ENCODE results near the gene SCAF8. TPM values are rescaled to one million over a fixed set of nuclear protein-coding genes. Genes with fewer than 3 reads are reported as not detected.
A peak's percentile ranks its signal among the peaks of the same experiment; 100 is the strongest.

SCAF8 gene, protein sequence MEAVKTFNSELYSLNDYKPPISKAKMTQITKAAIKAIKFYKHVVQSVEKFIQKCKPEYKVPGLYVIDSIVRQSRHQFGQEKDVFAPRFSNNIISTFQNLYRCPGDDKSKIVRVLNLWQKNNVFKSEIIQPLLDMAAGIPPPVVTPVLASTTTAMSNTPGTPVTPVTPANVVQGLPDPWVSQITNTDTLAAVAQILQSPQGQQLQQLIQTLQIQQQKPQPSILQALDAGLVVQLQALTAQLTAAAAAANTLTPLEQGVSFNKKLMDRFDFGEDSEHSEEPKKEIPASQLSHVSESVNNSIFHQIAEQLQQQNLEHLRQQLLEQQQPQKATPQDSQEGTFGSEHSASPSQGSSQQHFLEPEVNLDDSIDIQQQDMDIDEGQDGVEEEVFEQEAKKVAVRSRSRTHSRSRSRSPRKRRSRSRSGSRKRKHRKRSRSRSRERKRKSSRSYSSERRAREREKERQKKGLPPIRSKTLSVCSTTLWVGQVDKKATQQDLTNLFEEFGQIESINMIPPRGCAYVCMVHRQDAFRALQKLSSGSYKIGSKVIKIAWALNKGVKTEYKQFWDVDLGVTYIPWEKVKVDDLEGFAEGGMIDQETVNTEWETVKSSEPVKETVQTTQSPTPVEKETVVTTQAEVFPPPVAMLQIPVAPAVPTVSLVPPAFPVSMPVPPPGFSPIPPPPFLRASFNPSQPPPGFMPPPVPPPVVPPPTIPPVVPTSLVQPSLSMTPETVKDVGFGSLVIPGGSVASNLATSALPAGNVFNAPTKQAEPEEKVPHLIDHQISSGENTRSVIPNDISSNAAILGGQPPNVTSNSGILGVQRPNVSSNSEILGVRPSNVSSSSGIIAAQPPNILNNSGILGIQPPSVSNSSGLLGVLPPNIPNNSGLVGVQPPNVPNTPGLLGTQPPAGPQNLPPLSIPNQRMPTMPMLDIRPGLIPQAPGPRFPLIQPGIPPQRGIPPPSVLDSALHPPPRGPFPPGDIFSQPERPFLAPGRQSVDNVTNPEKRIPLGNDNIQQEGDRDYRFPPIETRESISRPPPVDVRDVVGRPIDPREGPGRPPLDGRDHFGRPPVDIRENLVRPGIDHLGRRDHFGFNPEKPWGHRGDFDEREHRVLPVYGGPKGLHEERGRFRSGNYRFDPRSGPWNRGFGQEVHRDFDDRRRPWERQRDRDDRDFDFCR (N-terminal part only)
- 17.6 and 22.3 TPM in 2 replicates for total RNA-seq

DNA sequence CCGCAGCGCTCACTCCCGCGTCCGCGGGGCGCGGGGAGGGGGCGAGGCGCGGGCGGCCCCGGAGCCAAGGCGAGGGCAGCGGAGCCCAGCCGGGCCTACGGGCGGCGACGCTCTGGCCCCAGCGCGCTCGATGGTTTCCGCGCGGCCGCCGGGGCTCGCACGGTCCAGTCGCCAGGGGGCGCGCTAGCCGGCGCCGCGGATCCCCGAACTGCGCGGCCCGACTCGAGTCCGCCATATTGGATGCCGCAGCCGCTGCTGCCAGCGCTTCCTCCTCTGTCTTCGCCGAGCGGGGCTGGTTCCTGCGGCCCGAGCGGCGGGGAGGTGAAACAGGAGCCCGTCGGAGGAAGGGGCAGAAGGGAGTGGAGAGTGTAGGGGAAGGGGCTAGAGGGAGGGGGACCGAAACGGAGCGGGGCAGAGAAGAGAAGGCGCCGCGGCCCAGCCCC is at the start of gene SCAF8:
SCAF8 (plus strand) TSS at position 234 of the 443 bp plus-strand sequence. CDS start 485 bp downstream, outside the sequence.
- DNase-seq (ENCODE audit: low read depth): peak; percentile 50
- H3K27me3 ChIP-seq (ENCODE audit: control insufficient read depth, insufficient read depth, low read length): no peaks in the 10 kb centered on the region
- H3K36me3 ChIP-seq (ENCODE audit: control insufficient read depth, insufficient read depth, low read length): peaks cover 3% of the 10 kb centered on the region
- H3K4me3 ChIP-seq (ENCODE audit: low read depth, low read length): peak within 1 kb of the TSS; percentile 89
- TF ChIP-seq, protein P1, sequence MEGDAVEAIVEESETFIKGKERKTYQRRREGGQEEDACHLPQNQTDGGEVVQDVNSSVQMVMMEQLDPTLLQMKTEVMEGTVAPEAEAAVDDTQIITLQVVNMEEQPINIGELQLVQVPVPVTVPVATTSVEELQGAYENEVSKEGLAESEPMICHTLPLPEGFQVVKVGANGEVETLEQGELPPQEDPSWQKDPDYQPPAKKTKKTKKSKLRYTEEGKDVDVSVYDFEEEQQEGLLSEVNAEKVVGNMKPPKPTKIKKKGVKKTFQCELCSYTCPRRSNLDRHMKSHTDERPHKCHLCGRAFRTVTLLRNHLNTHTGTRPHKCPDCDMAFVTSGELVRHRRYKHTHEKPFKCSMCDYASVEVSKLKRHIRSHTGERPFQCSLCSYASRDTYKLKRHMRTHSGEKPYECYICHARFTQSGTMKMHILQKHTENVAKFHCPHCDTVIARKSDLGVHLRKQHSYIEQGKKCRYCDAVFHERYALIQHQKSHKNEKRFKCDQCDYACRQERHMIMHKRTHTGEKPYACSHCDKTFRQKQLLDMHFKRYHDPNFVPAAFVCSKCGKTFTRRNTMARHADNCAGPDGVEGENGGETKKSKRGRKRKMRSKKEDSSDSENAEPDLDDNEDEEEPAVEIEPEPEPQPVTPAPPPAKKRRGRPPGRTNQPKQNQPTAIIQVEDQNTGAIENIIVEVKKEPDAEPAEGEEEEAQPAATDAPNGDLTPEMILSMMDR (IDR thresholded peaks at IDR 0.05; ENCODE audit: insufficient read depth, low read length, severe bottlenecking): peak; percentile 76
- FAIRE-seq: no peak

DNA sequence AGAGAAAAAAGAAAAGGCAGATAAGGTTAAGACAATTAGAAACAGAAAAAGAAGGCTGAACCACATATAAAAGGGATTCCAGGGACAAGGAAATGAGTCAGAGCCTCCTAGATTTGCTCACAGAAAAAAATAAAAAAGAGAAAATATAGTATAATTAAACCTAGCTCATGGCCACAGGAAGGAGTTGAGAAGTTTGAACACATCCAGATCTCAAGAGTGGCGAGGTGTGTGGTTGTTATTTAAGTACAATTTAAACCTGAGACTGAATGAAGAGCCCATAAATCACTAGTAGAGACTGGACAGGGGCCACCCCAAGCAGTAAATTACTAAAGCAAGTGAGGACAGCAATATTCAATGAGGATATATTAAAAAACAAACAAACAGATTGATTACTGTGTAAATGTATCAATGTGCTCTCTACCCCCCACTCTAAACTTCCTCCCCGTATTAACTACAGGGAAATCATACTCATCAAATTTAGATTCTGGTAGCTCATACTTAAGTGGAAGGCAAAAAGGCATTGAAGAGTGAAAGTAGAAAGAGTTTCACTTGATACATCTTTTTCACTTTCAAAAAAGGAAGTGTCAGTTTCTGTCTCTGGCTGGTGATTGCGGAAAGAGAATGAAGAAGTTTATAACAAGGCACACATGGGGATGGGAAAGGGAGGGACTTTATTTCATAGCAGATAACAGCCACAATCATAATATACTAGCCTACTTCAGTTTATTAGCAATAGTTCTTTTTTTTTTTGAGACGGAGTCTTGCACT is 49.3 kb upstream of the SCAF8 start:
- Histone ChIP-seq H3K4me3 (ENCODE audit: low read depth, low read length) (no peak overlapping the region), H3K36me3 (ENCODE audit: control insufficient read depth, insufficient read depth, low read length) (no peaks in the 10 kb centered on the region), H3K27me3 (ENCODE audit: control insufficient read depth, insufficient read depth, low read length) (no peaks in the 10 kb centered on the region)
- no peak for FAIRE-seq
- TF ChIP-seq, protein P1 (IDR thresholded peaks at IDR 0.05; ENCODE audit: insufficient read depth, low read length, severe bottlenecking): no peak
- peak; percentile 44 for DNase-seq (ENCODE audit: low read depth)

DNA sequence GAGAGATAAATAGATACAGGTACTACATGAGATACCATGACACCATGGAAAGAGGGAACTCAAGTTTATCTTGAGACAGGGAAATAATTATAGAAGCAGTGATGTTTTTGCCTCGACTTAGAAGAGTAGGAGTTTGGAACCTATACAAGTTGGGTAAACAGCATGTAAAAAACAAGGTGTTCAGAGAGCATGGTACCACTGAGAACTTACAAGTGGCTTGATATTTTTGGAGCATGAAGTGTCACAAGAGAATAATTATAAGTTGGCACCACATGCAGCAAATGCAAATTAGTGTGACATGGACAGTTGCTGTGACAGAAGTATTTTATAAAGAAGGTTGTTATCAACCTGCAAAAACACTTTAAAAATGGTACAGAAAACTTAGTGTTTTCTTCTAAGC is 47.1 kb upstream of the SCAF8 start:
- TF ChIP-seq, protein P1 (IDR thresholded peaks at IDR 0.05; ENCODE audit: insufficient read depth, low read length, severe bottlenecking): no peak
- FAIRE-seq: no peak
- Histone ChIP-seq H3K4me3 (ENCODE audit: low read depth, low read length) (no peak overlapping the region), H3K27me3 (ENCODE audit: control insufficient read depth, insufficient read depth, low read length) (no peaks in the 10 kb centered on the region), H3K36me3 (ENCODE audit: control insufficient read depth, insufficient read depth, low read length) (no peaks in the 10 kb centered on the region)
- DNase-seq (ENCODE audit: low read depth): no peak

DNA sequence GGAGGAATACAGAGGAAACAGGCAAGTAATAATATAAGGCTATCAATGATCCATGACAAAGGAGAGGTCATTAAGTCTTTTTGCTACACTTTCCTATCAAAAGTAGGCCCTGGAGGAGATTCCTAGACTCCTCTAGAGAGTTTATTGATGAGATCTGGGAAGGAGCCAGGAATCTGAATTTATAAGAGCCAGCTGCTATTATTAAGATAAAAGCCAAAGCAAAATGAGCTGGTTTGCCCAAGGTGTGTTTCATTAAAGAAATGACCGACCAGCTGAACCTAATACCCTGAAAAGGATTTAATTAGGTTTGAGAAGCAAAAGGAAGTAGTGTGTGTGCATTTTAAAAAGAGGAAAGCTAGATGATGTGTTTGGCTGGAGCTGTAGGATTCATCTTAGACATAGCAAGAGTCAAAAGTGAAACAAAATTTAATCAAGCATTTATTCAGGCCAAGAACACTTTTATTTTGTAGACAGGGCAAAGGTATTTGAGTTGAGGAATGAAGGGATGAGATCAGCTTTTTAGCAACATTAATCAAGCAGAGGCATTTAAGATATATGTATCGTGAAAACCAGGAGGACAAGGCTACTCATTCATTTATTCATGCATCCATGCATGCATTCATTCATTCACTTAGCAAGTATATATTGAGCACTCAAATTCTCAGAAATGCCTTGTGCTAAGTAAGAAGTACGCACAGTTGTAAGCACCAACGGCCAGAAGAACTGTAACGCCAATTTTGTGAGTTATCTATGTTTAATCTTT is 43.5 kb upstream of the SCAF8 start:
- no peaks in the 10 kb centered on the region for H3K36me3 ChIP-seq (ENCODE audit: control insufficient read depth, insufficient read depth, low read length)
- DNase-seq (ENCODE audit: low read depth): no peak
- no peak overlapping the region for H3K4me3 ChIP-seq (ENCODE audit: low read depth, low read length)
- no peaks in the 10 kb centered on the region for H3K27me3 ChIP-seq (ENCODE audit: control insufficient read depth, insufficient read depth, low read length)
- no peak for FAIRE-seq
- TF ChIP-seq, protein P1 (IDR thresholded peaks at IDR 0.05; ENCODE audit: insufficient read depth, low read length, severe bottlenecking): no peak

Measured in bronchial epithelial cell (primary cell).